Liver (tissue), 3 donors: Measurements from ENCODE around the gene TOM1L2.

Source experiments
- EGR1 ChIP-seq, 2 donors: IDR thresholded peaks; 2 replicates each; pipeline ENCODE4 v1.6.1; 2016 to 2018; ENCODE audit warnings: antibody characterized with exemption in 2 of 2, low read depth in 2 of 2
- GABPA ChIP-seq, 2 donors: IDR thresholded peaks in 1 of 2; conservative IDR thresholded peaks in 1 of 2; 2 replicates each; pipeline ENCODE4 v1.6.1; 2016; ENCODE audit warnings: antibody characterized with exemption in 2 of 2, mild to moderate bottlenecking in 1 of 2, moderate library complexity in 1 of 2
- HNF4A ChIP-seq, 2 donors: conservative IDR thresholded peaks; 2 replicates each; pipeline ENCODE4 v1.6.1; 2016; ENCODE audit warnings: antibody characterized with exemption in 2 of 2, mild to moderate bottlenecking in 2 of 2
- JUND ChIP-seq, 2 donors: IDR thresholded peaks; 2 replicates each; pipeline ENCODE4 v1.6.1; 2016; ENCODE audit warnings: antibody characterized with exemption in 2 of 2
- RAD21 ChIP-seq, 2 donors: IDR thresholded peaks; 2 replicates each; pipeline ENCODE4 v1.6.1; 2016; ENCODE audit warnings: antibody characterized with exemption in 2 of 2, mild to moderate bottlenecking in 2 of 2
- TAF1 ChIP-seq: conservative IDR thresholded peaks from 2 replicates; pipeline ENCODE4 v1.6.1; 2016; ENCODE audit warnings: antibody characterized with exemption, mild to moderate bottlenecking
- YY1 ChIP-seq: IDR thresholded peaks from 2 replicates; pipeline ENCODE4 v1.6.1; 2016; ENCODE audit warnings: antibody characterized with exemption, mild to moderate bottlenecking
- TF ChIP-seq, protein P1 (sequence below): fragments of 150-350 bp; IDR thresholded peaks from 2 replicates; pipeline ENCODE4 v1.5.1; 2017; ENCODE audit warnings: improper control_type of control experiment, low read depth, low read length; ENCODE audit not compliant: missing input control
- TF ChIP-seq, protein P2 (sequence below): IDR thresholded peaks from 2 replicates; pipeline ENCODE4 v1.6.1; 2016; ENCODE audit warnings: antibody characterized with exemption
- TF ChIP-seq, protein P3 (sequence below): IDR thresholded peaks from 2 replicates; pipeline ENCODE4 v1.6.1; 2016; ENCODE audit warnings: antibody characterized with exemption, mild to moderate bottlenecking
- donor health status: healthy.
- donor health status: healthy.

DNA sequence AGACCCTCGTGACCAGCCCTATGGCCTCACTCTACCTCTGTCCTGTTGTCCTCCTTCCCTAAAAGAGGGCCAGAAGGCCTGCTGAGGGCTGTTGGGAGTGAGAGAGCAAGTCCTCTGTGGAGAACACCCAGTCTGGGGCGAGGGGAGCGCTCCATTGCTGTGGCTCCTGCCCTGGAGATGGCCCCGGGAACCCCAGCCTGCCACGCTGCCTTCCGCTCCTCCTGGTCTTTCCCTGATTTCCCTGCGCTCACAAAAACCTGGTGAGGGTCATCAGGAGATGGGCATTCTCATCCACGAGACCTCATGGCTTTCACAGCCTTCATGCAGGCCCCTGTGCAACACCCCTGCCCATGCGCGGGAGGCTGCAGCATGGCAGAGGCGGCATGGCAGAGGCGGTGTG lies 21.7 kb upstream of the TOM1L2 start:
- TF ChIP-seq RAD21 (IDR thresholded peaks at IDR 0.05) (no peak), HNF4A (conservative IDR thresholded peaks at IDR 0.05) (no peak), EGR1 (IDR thresholded peaks at IDR 0.05; ENCODE audit: low read depth in 2 of 2) (no peak), GABPA (IDR thresholded peaks at IDR 0.05 in 1 of 2, conservative IDR thresholded peaks at IDR 0.05 in 1 of 2) (no peak), TAF1 (no peak), JUND (IDR thresholded peaks at IDR 0.05) (no peak), YY1 (no peak)
- TF ChIP-seq, protein P1, sequence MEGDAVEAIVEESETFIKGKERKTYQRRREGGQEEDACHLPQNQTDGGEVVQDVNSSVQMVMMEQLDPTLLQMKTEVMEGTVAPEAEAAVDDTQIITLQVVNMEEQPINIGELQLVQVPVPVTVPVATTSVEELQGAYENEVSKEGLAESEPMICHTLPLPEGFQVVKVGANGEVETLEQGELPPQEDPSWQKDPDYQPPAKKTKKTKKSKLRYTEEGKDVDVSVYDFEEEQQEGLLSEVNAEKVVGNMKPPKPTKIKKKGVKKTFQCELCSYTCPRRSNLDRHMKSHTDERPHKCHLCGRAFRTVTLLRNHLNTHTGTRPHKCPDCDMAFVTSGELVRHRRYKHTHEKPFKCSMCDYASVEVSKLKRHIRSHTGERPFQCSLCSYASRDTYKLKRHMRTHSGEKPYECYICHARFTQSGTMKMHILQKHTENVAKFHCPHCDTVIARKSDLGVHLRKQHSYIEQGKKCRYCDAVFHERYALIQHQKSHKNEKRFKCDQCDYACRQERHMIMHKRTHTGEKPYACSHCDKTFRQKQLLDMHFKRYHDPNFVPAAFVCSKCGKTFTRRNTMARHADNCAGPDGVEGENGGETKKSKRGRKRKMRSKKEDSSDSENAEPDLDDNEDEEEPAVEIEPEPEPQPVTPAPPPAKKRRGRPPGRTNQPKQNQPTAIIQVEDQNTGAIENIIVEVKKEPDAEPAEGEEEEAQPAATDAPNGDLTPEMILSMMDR, result no peak
- TF ChIP-seq, protein P2, sequence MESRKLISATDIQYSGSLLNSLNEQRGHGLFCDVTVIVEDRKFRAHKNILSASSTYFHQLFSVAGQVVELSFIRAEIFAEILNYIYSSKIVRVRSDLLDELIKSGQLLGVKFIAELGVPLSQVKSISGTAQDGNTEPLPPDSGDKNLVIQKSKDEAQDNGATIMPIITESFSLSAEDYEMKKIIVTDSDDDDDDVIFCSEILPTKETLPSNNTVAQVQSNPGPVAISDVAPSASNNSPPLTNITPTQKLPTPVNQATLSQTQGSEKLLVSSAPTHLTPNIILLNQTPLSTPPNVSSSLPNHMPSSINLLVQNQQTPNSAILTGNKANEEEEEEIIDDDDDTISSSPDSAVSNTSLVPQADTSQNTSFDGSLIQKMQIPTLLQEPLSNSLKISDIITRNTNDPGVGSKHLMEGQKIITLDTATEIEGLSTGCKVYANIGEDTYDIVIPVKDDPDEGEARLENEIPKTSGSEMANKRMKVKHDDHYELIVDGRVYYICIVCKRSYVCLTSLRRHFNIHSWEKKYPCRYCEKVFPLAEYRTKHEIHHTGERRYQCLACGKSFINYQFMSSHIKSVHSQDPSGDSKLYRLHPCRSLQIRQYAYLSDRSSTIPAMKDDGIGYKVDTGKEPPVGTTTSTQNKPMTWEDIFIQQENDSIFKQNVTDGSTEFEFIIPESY, result no peak
- TF ChIP-seq, protein P3, sequence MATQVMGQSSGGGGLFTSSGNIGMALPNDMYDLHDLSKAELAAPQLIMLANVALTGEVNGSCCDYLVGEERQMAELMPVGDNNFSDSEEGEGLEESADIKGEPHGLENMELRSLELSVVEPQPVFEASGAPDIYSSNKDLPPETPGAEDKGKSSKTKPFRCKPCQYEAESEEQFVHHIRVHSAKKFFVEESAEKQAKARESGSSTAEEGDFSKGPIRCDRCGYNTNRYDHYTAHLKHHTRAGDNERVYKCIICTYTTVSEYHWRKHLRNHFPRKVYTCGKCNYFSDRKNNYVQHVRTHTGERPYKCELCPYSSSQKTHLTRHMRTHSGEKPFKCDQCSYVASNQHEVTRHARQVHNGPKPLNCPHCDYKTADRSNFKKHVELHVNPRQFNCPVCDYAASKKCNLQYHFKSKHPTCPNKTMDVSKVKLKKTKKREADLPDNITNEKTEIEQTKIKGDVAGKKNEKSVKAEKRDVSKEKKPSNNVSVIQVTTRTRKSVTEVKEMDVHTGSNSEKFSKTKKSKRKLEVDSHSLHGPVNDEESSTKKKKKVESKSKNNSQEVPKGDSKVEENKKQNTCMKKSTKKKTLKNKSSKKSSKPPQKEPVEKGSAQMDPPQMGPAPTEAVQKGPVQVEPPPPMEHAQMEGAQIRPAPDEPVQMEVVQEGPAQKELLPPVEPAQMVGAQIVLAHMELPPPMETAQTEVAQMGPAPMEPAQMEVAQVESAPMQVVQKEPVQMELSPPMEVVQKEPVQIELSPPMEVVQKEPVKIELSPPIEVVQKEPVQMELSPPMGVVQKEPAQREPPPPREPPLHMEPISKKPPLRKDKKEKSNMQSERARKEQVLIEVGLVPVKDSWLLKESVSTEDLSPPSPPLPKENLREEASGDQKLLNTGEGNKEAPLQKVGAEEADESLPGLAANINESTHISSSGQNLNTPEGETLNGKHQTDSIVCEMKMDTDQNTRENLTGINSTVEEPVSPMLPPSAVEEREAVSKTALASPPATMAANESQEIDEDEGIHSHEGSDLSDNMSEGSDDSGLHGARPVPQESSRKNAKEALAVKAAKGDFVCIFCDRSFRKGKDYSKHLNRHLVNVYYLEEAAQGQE, result no peak
